HL-60 (cell line): ENCODE data around the gene PLAAT1.

ENCODE experiments used
- DNase-seq, 2 experiments: peaks; one replicate each; pipeline ENCODE4 v3.0.0-alpha.2; 2010 to 2020; ENCODE audit warnings: low read depth in 1 of 2, low spot score in 1 of 2
- H3K27ac ChIP-seq: fragments of 250-450 bp; sonication (Bioruptor Pico); replicated peaks from 2 replicates; pipeline ENCODE4 v1.5.1; 2020; ENCODE audit warnings: mild to moderate bottlenecking, moderate library complexity
- H3K27me3 ChIP-seq: fragments of 250-450 bp; sonication (Bioruptor Pico); 2 replicates; pipeline ENCODE4 v1.5.1; 2021; ENCODE audit warnings: mild to moderate bottlenecking, moderate library complexity; ENCODE audit not compliant: insufficient read depth, poor library complexity, severe bottlenecking
- H3K4me3 ChIP-seq: replicated peaks from 2 replicates; pipeline ENCODE4 v1.5.1; 2011; ENCODE audit warnings: mild to moderate bottlenecking, control low read depth, low read length; ENCODE audit not compliant: insufficient read depth
- CTCF ChIP-seq: IDR thresholded peaks from one replicate; pipeline ENCODE4 v1.5.1; 2011; ENCODE audit warnings: low read length, control low read depth, inconsistent platforms; ENCODE audit not compliant: insufficient read depth
- GABPA ChIP-seq: IDR thresholded peaks from 2 replicates; pipeline ENCODE4 v1.6.1; 2012; ENCODE audit warnings: low read depth
- POLR2AphosphoS5 ChIP-seq: IDR thresholded peaks from 2 replicates; pipeline ENCODE4 v1.6.1; 2012; ENCODE audit warnings: low read depth
- REST ChIP-seq: IDR thresholded peaks from 2 replicates; pipeline ENCODE4 v1.6.1; 2012; ENCODE audit warnings: low read depth; ENCODE audit not compliant: insufficient replicate concordance
- SPI1 ChIP-seq: IDR thresholded peaks from 2 replicates; pipeline ENCODE4 v1.6.1; 2012; ENCODE audit warnings: low read depth, mild to moderate bottlenecking, borderline replicate concordance

PLAAT1 gene

GRCh38 chr3:193225302-193226125 lies 15.5 kb upstream of the PLAAT1 start:
- Histone ChIP-seq H3K27ac (no peak overlapping the region), H3K27me3 (no peaks in the 10 kb centered on the region), H3K4me3 (no peak overlapping the region)
- no peak for TF ChIP-seq CTCF
- no peak for DNase-seq

GRCh38 chr3:193228206-193228605 lies 12.8 kb upstream of the PLAAT1 start:
- Histone ChIP-seq H3K27me3 (no peaks in the 10 kb centered on the region), H3K4me3 (no peak overlapping the region), H3K27ac (no peak overlapping the region)
- DNase-seq, result no peak
- TF ChIP-seq SPI1 (no peak), POLR2AphosphoS5 (no peak)

- no peak for TF ChIP-seq REST
- no peak for TF ChIP-seq GABPA
- TF ChIP-seq CTCF, result no peak
- no peak for TF ChIP-seq POLR2AphosphoS5
- TF ChIP-seq SPI1, result no peak
- Histone ChIP-seq H3K27ac (no peak overlapping the region), H3K4me3 (no peak overlapping the region), H3K27me3 (no peaks in the 10 kb centered on the region)
- no peak for DNase-seq
Measured at GRCh38 chr3:193229851-193230420, 11.1 kb upstream of the PLAAT1 start.

GRCh38 chr3:193230610-193231009 lies 10.4 kb upstream of the PLAAT1 start:
- TF ChIP-seq SPI1 (no peak), GABPA (no peak), REST (no peak)
- Histone ChIP-seq H3K4me3 (no peak overlapping the region), H3K27ac (no peak overlapping the region), H3K27me3 (no peaks in the 10 kb centered on the region)
- no peak for DNase-seq

GRCh38 chr3:193231201-193231600 lies 9.8 kb upstream of the PLAAT1 start:
- DNase-seq, result no peak

More at GRCh38 chr3:193231201-193231600, 9.8 kb upstream of the PLAAT1 start:
- Histone ChIP-seq H3K27ac (no peak overlapping the region), H3K27me3 (no peaks in the 10 kb centered on the region), H3K4me3 (no peak overlapping the region)
- TF ChIP-seq CTCF (no peak), REST (no peak), SPI1 (no peak), GABPA (no peak), POLR2AphosphoS5 (no peak)
